ENCODE results near the gene CLCA2.

DNA sequence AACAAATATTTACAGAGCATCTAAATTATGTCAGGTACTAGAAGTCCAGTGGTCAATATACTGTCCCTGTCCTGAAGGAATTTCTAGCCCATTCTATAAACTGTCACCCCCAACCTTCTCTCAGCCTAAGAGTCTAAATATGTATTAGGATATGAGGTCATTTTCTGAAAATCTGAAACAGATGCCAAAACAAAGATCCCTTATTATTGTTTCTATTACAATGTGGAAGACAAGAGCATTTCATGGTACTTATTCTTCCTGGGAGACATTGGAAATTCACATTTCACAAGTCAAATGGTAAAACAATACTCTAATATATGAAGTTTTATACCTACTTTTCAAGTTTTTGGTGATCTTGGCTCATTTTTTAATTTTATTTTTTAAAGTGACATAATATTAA is 47.3 kb downstream of the CLCA2 start:
- TF ChIP-seq, protein P1, sequence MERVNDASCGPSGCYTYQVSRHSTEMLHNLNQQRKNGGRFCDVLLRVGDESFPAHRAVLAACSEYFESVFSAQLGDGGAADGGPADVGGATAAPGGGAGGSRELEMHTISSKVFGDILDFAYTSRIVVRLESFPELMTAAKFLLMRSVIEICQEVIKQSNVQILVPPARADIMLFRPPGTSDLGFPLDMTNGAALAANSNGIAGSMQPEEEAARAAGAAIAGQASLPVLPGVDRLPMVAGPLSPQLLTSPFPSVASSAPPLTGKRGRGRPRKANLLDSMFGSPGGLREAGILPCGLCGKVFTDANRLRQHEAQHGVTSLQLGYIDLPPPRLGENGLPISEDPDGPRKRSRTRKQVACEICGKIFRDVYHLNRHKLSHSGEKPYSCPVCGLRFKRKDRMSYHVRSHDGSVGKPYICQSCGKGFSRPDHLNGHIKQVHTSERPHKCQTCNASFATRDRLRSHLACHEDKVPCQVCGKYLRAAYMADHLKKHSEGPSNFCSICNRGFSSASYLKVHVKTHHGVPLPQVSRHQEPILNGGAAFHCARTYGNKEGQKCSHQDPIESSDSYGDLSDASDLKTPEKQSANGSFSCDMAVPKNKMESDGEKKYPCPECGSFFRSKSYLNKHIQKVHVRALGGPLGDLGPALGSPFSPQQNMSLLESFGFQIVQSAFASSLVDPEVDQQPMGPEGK (tag by site-specific recombination; IDR thresholded peaks at IDR 0.05): no peak
- no peak for TF ChIP-seq ZNF404 (tag by site-specific recombination; IDR thresholded peaks at IDR 0.05)
- TF ChIP-seq ZNF660 (tag by site-specific recombination; IDR thresholded peaks at IDR 0.05): no peak
- TF ChIP-seq, protein P2, sequence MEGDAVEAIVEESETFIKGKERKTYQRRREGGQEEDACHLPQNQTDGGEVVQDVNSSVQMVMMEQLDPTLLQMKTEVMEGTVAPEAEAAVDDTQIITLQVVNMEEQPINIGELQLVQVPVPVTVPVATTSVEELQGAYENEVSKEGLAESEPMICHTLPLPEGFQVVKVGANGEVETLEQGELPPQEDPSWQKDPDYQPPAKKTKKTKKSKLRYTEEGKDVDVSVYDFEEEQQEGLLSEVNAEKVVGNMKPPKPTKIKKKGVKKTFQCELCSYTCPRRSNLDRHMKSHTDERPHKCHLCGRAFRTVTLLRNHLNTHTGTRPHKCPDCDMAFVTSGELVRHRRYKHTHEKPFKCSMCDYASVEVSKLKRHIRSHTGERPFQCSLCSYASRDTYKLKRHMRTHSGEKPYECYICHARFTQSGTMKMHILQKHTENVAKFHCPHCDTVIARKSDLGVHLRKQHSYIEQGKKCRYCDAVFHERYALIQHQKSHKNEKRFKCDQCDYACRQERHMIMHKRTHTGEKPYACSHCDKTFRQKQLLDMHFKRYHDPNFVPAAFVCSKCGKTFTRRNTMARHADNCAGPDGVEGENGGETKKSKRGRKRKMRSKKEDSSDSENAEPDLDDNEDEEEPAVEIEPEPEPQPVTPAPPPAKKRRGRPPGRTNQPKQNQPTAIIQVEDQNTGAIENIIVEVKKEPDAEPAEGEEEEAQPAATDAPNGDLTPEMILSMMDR (tag by site-specific recombination; IDR thresholded peaks at IDR 0.05): no peak
- no peak for TF ChIP-seq ZNF707 (tag by site-specific recombination; IDR thresholded peaks at IDR 0.05)
- TF ChIP-seq ZNF548 (tag by site-specific recombination; IDR thresholded peaks at IDR 0.05): no peak
- TF ChIP-seq ZNF426 (tag by site-specific recombination; IDR thresholded peaks at IDR 0.05): no peak
- TF ChIP-seq, protein P3, sequence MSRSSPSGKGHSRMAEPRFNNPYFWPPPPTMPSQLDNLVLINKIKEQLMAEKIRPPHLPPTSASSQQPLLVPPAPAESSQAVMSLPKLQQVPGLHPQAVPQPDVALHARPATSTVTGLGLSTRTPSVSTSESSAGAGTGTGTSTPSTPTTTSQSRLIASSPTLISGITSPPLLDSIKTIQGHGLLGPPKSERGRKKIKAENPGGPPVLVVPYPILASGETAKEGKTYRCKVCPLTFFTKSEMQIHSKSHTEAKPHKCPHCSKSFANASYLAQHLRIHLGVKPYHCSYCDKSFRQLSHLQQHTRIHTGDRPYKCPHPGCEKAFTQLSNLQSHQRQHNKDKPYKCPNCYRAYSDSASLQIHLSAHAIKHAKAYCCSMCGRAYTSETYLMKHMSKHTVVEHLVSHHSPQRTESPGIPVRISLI (tag by site-specific recombination; IDR thresholded peaks at IDR 0.05): no peak
- TF ChIP-seq ZNF174 (tag by site-specific recombination; IDR thresholded peaks at IDR 0.05): no peak
- TF ChIP-seq ZNF623 (tag by site-specific recombination; IDR thresholded peaks at IDR 0.05): no peak
